ENCODE measurements around the gene KCNE5.
"Not testable (repeated sequence)": the region's sequence is repeated elsewhere in the genome, so short reads cannot be mapped to it uniquely, and the experiment has no call there.

Gene KCNE5

GRCh38 chrX:109624641-109625616 is at the start of gene KCNE5:
KCNE5 (minus strand) TSS chrX:109625172; CDS start chrX:109625020, 152 bp downstream.
- DNase-seq (ENCODE audit: low read depth in 2 of 2), result no peak

DNA sequence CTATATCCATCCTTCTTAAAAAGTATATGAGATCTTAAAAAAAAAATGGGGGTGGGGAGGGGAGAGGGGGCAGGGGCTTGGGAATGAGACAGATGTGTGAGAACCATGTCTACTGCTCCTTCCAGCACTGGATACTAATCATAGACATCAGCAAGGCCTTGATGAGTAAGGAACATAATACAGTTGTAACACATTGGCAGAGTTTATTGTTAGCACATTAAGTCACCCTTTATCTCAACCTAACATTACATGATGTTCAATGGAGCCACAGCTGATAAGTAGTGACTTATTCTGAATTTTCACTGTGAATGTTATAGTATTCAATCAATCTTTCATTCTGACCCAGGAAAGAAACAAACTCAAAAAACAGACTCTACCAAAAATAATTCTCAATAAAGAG is 47.3 kb upstream of the KCNE5 start:
- no peak for DNase-seq (ENCODE audit: low read depth in 2 of 2)

GRCh38 chrX:109671170-109671569 is 46.2 kb upstream of the KCNE5 start:
- DNase-seq (ENCODE audit: low read depth in 2 of 2), result not testable (repeated sequence)

DNA sequence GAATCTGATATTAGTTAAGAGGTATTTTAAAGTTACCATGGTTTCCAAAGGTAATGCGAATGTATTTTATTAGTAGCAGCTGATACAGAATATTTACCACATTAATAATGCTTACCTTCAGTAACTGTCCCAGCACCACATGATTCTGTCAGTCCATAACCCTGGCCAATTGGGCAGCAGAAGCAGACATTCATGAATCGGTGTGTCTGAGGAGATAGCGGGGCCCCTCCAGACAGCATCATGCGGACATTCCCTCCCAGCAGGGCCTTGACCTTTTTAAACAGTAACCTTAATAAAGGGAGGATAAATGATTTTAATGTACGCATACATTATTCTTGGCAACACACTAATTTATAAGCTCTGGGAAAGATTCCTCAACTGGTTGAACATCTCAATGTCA is 43.0 kb upstream of the KCNE5 start:
- no peak for DNase-seq (ENCODE audit: low read depth in 2 of 2)

DNA sequence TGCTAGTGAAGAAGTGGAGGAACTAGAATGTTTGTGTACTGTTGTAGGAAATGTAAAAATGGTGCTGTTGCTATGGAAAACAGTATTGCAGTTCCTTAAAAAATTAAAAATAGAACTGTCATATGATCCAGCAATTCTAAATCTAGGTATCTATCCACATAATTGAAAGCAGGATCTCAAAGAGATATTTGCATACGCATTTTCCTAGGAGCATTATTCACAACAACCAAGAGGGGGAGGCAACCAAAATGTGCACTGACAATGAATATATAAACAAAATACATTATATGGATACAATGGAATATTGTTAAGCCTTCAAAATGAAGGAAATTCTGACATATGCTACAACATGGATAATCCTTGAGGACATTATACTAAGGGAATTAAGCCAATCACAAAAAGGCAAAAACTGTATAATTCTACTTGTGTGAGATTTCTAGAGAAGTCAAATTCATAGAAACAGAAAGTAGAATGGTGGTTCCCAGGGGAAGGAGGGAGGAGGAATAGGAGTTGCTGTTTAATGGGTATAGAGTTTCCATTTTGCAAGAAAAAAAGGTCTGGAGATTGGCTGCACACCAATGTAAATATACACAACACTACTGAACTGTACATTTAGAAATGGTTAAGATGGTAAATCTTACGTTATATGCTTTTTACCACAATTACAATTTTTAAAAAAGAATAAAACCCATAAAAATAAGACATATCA is 35.6 kb upstream of the KCNE5 start:
- no peak for DNase-seq (ENCODE audit: low read depth in 2 of 2)

GRCh38 chrX:109658391-109658790 is 33.4 kb upstream of the KCNE5 start:
- DNase-seq (ENCODE audit: low read depth in 2 of 2), result no peak

DNA sequence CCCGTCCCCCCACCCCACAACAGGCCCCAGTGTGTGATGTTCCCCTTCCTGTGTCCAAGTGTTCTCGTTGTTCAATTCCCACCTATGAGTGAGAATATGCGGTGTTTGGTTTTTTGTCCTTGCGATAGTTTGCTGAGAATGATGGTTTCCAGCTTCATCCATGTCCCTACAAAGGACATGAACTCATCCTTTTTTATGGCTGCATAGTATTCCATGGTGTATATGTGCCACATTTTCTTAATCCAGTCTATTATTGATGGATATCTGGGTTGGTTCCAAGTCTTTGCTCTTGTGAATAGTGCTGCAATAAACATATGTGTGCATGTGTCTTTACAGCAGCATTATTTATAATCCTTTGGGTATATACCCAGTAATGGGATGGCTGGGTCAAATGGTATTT is 32.4 kb upstream of the KCNE5 start:
- DNase-seq (ENCODE audit: low read depth in 2 of 2), result not testable (repeated sequence)

- no peak for DNase-seq (ENCODE audit: low read depth in 2 of 2)
These were observed 31.8 kb upstream of the KCNE5 start for GRCh38 chrX:109656774-109657173.

DNA sequence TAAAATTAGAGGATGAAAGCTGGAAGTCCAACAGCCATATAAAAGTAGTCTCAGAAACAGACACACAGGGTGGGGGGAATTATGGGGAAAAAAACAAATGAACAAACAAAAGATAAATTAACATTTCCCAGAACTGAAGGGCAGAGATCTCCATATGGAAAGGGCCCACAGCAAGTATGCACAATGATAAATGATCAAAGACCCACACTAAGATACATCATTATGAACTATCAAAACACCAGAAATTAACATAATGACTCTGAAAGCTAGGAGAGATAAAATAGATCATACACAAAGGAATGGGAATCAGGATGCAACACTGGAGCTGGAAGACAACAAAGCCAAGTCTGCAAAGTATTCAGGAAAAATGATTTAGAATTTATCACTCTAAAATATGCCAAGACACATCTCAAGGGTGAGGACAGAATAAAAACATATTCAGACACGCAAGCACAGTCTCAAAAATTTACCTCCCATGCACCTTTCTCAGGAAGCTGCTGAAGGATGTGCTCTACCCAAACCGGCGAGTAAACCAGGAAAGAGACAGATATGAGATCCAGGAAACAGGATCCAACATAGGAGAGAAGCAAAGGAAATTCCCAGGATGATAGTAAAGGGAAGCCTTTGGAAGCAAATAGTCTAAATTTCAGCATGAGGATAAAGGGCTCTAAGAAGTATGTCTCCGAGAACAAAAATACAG is 30.7 kb upstream of the KCNE5 start:
- no peak for DNase-seq (ENCODE audit: low read depth in 2 of 2)

DNA sequence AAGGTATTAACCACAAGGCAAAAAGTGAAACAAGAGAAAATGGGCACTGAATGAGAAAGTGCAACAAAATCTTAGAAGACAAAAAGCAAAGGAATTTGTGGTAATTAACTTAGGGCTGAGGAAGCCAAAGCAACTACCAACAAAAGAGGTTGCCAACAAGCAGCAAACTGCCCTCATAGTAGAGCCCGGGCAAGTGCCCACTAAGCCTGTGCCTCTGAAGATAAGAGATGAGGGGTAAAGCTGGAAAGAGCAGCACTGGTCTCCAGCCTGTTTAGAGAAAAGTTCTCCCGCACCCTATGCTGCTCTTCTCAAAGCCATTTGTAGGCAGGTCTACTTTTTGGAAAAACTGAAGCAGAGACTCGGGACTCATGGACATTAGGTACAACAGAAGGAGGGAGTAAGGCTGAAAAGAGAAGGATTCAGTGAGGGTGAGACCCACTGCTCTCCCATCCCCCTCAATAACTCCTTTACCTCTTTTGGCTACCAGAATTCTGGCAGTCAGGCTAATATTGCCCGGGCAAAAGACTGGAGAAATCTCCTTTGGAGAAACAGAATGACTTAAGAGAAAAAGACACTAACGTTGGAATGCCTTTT is 29.6 kb upstream of the KCNE5 start:
- DNase-seq (ENCODE audit: low read depth in 2 of 2), result no peak

GRCh38 chrX:109644671-109645070 is 19.7 kb upstream of the KCNE5 start:
- DNase-seq (ENCODE audit: low read depth in 2 of 2), result not testable (repeated sequence)

DNA sequence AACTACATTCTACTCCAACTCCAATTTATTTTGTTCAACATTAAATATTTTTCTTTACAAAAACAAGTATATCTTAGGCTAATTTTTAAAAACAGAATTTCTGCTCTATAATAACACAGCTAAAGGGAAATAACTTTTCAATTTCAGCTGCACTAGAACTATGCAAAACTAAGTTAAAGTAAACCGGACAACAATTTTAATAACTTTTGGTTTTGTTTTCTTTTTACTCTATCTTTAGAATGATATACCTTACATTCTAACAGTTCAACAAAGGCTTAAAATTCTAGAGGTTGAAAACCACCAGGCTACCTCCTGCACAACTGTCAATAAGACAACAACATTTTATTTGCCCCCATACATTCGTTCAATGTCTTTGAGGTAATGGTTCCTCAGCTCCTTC is 18.7 kb upstream of the KCNE5 start:
- DNase-seq (ENCODE audit: low read depth in 2 of 2), result no peak

GRCh38 chrX:109638158-109638557 is 13.2 kb upstream of the KCNE5 start:
- DNase-seq (ENCODE audit: low read depth in 2 of 2), result no peak

- not testable (repeated sequence) for DNase-seq (ENCODE audit: low read depth in 2 of 2)
These were observed 12.5 kb upstream of the KCNE5 start for GRCh38 chrX:109637477-109637876.

GRCh38 chrX:109635146-109635545 is 10.2 kb upstream of the KCNE5 start:
- no peak for DNase-seq (ENCODE audit: low read depth in 2 of 2)

GRCh38 chrX:109632906-109633504 is 8.0 kb upstream of the KCNE5 start:
- peak in 1 of 2 experiments; percentile 9 for DNase-seq (ENCODE audit: low read depth in 2 of 2)

GRCh38 chrX:109629310-109629709 is 4.3 kb upstream of the KCNE5 start:
- no peak for DNase-seq (ENCODE audit: low read depth in 2 of 2)

- no peak for DNase-seq (ENCODE audit: low read depth in 2 of 2)
These were observed 1.7 kb upstream of the KCNE5 start for GRCh38 chrX:109626637-109627036.

GRCh38 chrX:109623997-109624396 is 975 bp downstream of the KCNE5 start:
- DNase-seq (ENCODE audit: low read depth in 2 of 2), result no peak

DNA sequence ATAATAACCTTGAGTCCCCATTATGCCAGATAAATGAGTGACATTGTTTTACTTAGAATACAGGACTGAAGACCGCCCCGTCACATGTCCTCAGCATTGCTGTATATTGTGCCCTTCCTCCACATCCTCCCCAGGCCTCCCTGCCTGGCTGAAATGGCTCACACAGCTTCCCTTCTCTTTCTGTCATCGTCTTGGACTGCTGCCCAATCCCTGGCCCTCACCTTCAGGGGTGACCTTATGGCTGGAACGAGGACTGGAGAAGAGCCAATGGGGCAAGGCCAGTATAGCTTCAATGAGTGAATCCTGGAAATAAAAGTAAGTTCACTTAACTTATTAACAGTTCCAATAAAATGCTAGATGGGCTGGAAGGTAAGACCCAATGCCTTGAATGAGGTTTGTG is 2.7 kb downstream of the KCNE5 start:
- no peak for DNase-seq (ENCODE audit: low read depth in 2 of 2)

DNA sequence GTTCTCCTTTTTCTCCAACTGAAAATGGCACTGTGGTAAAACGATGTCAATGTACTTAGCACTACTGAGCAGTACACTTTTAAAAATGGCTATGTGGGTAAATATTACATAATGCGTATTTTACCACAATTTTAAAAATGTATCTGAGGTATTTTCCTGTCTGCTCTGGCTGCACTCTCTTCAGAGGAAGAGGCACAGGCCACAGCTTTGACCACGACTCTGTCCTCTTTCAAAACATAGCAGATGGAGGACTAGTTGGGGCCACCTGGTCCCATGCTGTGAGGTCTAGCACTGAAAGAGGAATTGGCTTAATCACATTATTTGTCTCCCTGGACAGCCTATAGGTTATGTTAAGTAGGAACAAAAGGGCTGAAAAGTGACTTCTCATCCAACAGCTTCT is 5.2 kb downstream of the KCNE5 start:
- no peak for DNase-seq (ENCODE audit: low read depth in 2 of 2)
